HG03097 (cell line): ENCODE results near the gene PALMD.

Experiments
- ATAC-seq: cut with Tn5 transposase; IDR thresholded peaks from one replicate; pipeline ENCODE4 v1.9.1; 2021; ENCODE audit not compliant: unreplicated experiment, low FRiP score

The PALMD gene

DNA sequence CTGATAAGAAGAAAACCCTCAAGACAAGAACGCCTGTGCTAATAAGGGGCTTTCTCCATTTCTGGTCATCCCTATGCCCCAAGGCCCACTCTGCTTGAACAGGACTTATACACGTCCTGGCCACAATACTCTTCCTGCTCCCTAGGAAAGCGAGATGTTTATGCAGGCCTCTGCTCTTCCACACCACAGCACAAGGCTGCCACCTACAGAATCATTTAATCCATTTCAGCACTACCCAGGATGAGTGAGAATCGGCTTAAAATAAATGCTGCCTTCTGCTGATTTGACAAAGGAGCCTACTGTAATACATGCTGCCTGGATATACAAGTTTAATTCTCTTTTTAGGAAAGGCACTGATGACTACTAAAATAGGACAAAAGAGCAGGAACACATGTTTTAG lies 91.1 kb downstream of the PALMD start:
- peak; percentile 50 for ATAC-seq

DNA sequence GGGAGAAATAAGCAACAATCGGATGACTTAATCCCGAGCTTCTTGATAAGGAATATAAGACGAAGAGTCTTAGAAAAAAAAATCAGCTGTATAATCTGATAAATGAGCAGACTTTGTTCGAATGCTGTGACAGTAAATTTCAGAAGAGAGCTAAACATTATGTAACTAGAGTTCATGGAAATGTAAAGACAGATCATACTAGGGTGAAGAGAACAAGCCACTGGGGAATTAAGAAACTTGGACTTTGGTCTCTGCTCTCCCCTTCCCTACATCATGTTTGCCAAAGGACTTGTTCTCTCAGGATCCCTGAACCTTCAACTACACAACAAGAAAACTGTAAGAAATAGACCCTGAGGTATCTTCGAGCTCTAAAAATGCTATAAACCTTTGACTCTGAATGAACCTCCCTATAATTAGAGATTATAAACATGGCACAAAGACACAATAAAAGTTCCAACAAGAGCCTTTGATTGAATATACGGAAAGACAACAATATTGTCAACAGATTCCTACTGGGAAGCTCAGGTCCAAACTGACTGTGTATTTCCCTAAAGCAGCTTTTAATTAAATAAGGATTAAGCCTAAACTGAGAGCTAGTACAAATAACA lies 93.0 kb downstream of the PALMD start:
- ATAC-seq = no peak

DNA sequence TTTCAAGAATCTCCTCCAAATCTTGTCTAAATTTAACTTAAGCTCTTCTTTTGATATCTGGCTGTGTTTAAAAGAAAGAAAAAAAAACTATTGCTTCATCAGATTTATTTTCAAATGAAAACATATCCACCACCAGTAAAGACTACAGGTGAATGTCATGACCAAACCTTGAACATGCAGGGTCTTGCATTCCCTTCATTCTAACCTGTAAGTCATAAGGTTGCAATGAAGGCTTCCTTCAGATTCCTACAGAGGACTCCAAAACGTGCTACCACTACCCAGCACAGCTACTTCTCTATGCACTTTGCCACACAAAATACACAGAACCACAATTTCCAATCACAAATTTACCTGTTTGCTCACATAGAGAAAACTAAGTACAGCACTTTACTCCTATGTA lies 94.2 kb downstream of the PALMD start:
- no peak for ATAC-seq
